ENCODE results near the gene ANAPC16. TPM values are rescaled to one million over a fixed set of nuclear protein-coding genes. Genes with fewer than 3 reads are reported as not detected.
A peak's percentile ranks its signal among the peaks of the same experiment; 100 is the strongest.

The ANAPC16 gene
- total RNA-seq, 1 experiment from 2014 or later = 71.1 TPM

DNA sequence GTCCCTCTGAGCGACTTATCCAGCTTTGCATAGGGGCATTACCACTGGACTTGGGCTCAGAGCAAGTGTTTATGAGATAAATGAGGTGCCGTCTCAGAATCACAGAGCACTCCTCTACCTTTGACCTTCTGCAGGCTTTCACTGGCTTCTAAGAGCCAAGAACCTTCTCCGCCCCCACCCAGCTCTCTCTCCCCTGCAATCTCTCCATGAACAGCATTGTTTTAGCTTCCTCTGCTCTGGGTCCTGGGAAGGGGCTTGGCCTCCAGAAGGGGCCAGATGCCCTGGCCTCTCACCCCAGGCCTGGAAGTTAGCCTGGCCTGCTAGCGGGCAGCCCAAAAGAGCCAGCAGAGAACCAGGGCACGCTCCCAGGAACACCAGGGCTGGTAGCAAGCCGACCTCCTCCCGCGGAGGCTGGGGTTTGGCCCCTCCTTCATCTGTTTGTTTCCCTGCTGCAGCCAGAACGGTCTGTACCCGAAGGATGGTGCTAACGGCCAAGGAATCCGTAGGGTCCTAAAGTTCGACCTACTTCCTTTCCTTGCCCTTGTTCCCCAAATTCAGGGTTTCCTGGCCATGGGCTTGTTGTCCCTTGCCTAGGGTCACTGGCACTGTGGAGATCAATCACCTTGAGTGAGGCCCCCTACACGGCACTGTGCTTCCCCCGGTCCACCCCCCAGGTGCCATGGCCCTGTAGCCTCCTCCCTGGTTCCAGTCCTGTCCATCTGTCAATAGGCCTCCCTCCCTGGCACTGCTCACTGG lies 39.2 kb downstream of the ANAPC16 start:
- DNase-seq (ENCODE audit: low read depth, low spot score) = no peak
- CTCF ChIA-PET = interaction anchor here (0.9 to 1.0 kb wide), 2 partner anchors 9 to 38 kb away, joined by 3 read pairs; partner anchors contain the start of gene ASCC1
- BruUV-seq (replicated peaks) = TSS peak; percentile 81
- RAD21 ChIA-PET (ENCODE audit: low non-redundant PET in 1 of 2, low total read pairs in 2 of 2, uncharacterized antibody in 2 of 2, unreplicated experiment in 2 of 2) = interaction anchor here in 1 of 2 experiments (0.7 kb wide), 1 partner anchor 60 kb away, joined by 3 read pairs; no protein-coding TSS in a partner anchor
- H3K4me1 ChIP-seq (ENCODE audit: control insufficient read depth in 1 of 2, insufficient read depth in 2 of 2, low read length in 2 of 2) = peaks cover 24 to 48% of the 10 kb centered on the region in 2 experiments
- TF ChIP-seq EZH2phosphoT487 (IDR thresholded peaks at IDR 0.05; ENCODE audit: borderline replicate concordance) = no peak
- TF ChIP-seq SP1 (IDR thresholded peaks at IDR 0.05; ENCODE audit: low read depth) = peak; percentile 66
- peak; percentile 67; the same call in 1 of the 2 replicates for TF ChIP-seq CBX3 (IDR thresholded peaks at IDR 0.05; ENCODE audit: low read depth)
- no peak for TF ChIP-seq CEBPB (IDR thresholded peaks at IDR 0.05; ENCODE audit: low read depth)
- peak; percentile 67 for TF ChIP-seq FOSL1 (IDR thresholded peaks at IDR 0.05; ENCODE audit: low read depth)
- TF ChIP-seq POLR2AphosphoS5 (IDR thresholded peaks at IDR 0.05; ENCODE audit: low read depth, low read length) = peak; percentile 30; the same call in 1 of the 2 replicates
- peak; percentile 25 for TF ChIP-seq TCF7L2 (IDR thresholded peaks at IDR 0.05; ENCODE audit: borderline replicate concordance, extremely low read depth, insufficient read depth, insufficient read length)
- 0 out of 2 replicates have a peak, but pooled peaks have one; percentile 22 for TF ChIP-seq ZFX (IDR thresholded peaks at IDR 0.05)
- TF ChIP-seq RAD21 (IDR thresholded peaks at IDR 0.05; ENCODE audit: low read depth) = peak; percentile 41
- POLR2A ChIA-PET = interaction anchor here (1.0 to 3.5 kb wide), 10 partner anchors 9 to 75 kb away, joined by 3 to 22 read pairs (median 5); partner anchors contain the start of gene DDIT4
- no peaks in the 10 kb centered on the region for H3K9me3 ChIP-seq (ENCODE audit: control insufficient read depth in 1 of 2, insufficient read depth in 1 of 2, low read depth in 1 of 2, low read length in 2 of 2)
- H3K9me2 ChIP-seq (ENCODE audit: insufficient read depth) = no peaks in the 10 kb centered on the region
- no peaks in the 10 kb centered on the region for H3K27me3 ChIP-seq (ENCODE audit: insufficient read depth, low read length)
- no peaks in the 10 kb centered on the region for H3K36me3 ChIP-seq (ENCODE audit: control insufficient read depth in 1 of 2, insufficient read depth in 2 of 2, low read length in 2 of 2)
- H4K20me1 ChIP-seq (ENCODE audit: insufficient read depth) = no peaks in the 10 kb centered on the region
- peak overlapping the region; percentile 9 to 16; a peak in 3 of 4 replicates for H3K4me3 ChIP-seq (replicated peaks in 1 of 2; ENCODE audit: low read depth in 1 of 2, low read length in 2 of 2)
- H3K79me2 ChIP-seq (ENCODE audit: insufficient read depth, low read length) = no peaks in the 10 kb centered on the region
- peak overlapping the region; percentile 62 for H3K4me2 ChIP-seq (ENCODE audit: low read length)
- peak overlapping the region; percentile 64 for H2AFZ ChIP-seq (ENCODE audit: low read depth, low read length, poor library complexity, severe bottlenecking)
- intact Hi-C loops (cut with micrococcal nuclease) = no loop called here
- peak; percentile 88 for ATAC-seq
- H3K27ac ChIP-seq (ENCODE audit: low read depth, low read length) = peak overlapping the region; percentile 63
- H3K9ac ChIP-seq (ENCODE audit: low read length) = peak overlapping the region; percentile 42
